Cerebellar nuclear complex (tissue), 1 donor: ENCODE results near the gene IGFL2.

Experiments used
- DNase-seq, 2 experiments: peaks; one replicate each; lab custom pipeline; 2025; lab: John Stamatoyannopoulos, UW

Gene IGFL2

DNA sequence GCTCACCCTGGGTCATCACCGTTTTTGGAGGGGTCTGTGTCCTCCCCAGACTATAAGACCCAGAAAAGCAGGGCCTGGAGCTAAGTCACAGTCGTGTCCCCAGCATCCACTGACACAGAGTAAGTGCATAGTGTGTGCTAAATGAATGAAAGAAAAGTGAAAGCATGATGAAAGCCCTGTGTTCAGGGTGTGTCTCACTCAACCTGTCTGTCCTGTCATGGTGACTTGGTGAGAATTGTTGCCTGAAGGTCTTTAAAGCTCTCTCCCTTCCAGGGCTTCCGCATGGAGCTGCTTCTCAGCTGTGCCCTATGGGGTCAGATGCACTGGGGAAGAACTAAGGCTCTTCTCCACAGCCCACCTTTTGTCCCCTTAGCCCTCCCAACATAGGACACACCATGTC, 61.0 kb downstream of the IGFL2 start:
- DNase-seq: no peak

DNA sequence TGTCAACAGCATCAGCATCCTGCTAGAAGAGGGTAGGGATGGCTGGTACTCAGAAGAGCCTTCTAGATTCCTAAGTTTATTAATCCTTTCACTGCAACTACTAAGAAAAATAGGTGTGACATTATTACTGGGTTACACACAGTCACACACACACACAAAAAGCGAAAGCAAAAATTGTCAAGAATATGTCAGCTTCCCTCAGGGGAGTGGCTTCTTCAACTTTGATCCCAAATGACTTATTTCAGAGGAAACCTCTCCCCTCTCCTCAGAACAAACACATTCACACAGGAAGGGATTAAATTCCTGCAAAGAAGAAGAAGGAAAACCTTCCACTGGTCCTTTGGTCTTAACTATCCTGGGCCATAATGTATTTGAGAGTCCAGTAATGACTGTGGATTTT, 61.4 kb downstream of the IGFL2 start:
- no peak for DNase-seq

DNA sequence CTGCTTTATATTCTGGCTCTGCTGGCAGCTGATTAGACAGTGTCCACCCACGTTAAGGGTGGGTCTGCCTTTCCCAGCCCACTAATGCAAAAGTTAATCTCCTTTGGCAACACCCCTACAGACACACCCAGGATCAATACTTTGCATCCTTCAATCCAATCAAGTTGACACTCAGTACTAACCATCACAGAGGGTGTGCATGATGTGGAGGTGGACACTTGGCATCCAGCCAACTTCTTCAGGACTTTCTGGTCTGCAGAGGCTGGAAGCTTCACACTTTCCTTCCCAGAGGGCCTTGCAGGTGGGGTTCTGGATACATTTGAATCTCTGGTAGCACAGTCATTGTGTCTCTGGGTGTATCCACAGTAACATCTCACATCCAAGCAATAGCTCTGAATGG, 62.6 kb downstream of the IGFL2 start:
- DNase-seq: no peak
